ENCODE measurements around the gene PCCA. TPM values are rescaled to one million over a fixed set of nuclear protein-coding genes. Genes with fewer than 3 reads are reported as not detected.

The PCCA gene
- polyA plus RNA-seq, 1 experiment = 22.6 TPM

DNA sequence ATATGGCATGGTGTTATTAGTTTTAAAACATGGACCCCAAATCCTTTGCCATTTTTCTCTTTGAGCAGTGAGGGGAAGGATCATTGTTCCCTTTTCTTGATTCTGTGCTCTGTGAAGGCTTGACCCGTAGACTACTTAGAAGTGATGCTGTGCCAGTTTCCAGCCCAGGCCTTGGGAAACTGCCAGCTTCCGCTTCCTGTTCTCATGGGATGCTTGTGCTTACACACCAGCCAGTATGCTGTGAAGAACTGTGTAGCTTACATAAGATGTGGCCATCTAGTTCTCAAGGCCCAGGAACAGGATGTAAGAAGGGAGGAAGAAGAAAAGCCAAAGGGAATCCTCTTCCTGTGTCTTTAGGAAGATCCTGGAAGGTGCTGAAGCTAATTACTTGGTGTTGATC is 180.9 kb downstream of the PCCA start:
- no peak overlapping the region for H3K27ac ChIP-seq (ENCODE audit: low read depth, low read length)
- no peaks in the 10 kb centered on the region for H3K27me3 ChIP-seq (ENCODE audit: control insufficient read depth, insufficient read depth, low read length)
- POLR2A ChIA-PET = interaction anchor here (0.6 kb wide), 1 partner anchor 528 kb away, joined by 3 read pairs; no protein-coding TSS in a partner anchor
- CTCF ChIA-PET = interaction anchor here (2.1 kb wide), 1 partner anchor 245 kb away, joined by 5 read pairs; no protein-coding TSS in a partner anchor
- no peak overlapping the region for H3K4me3 ChIP-seq (ENCODE audit: low read depth, low read length)
- DNase-seq (ENCODE audit: low read depth, low spot score) = peak; percentile 34
- H3K9me3 ChIP-seq (ENCODE audit: control insufficient read depth, insufficient read depth, low read length) = no peaks in the 10 kb centered on the region
- TF ChIP-seq CTCF (IDR thresholded peaks at IDR 0.05; ENCODE audit: low read depth, low read length) = no peak

DNA sequence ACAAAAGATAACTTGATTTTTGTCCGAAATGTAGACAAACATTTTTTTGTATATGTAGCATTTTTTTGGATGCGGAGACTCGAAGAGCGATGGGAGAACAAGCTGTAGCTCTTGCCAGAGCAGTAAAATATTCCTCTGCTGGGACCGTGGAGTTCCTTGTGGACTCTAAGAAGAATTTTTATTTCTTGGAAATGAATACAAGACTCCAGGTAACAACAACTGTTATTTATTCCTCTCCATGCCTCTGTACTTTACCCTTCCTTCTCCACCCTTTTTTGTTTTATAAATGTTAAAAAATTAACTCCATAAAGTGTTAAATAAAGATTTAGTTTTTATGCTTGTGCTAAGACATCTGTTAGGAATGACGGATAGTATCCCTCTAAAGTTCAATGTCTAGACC is 184.2 kb downstream of the PCCA start:
- CTCF ChIA-PET = no interaction called here

DNA sequence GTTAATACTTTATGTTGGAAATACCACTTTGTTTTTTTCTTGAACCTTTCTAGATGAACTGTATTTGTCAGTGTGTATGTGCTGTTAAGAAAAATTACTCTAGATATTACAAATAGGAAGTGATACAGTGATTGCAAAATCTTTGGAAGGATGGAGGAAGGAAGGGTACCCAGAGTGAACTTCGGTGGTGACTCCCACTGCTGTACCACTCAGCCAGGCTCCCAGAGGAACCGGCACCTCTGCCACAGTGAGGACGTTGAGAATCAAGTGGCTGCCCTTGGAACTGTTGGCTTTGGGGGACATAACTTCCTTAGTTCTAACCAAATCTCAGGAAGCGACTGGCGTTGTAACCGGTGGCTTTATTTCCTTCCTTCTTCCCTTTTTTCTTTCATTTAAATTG is 184.7 kb downstream of the PCCA start:
- no peak for DNase-seq (ENCODE audit: low read depth, low spot score)
- POLR2A ChIA-PET = no interaction called here
- H3K27me3 ChIP-seq (ENCODE audit: control insufficient read depth, insufficient read depth, low read length) = no peaks in the 10 kb centered on the region
- no peak overlapping the region for H3K27ac ChIP-seq (ENCODE audit: low read depth, low read length)
- H3K4me3 ChIP-seq (ENCODE audit: low read depth, low read length) = no peak overlapping the region
- no peak for TF ChIP-seq CTCF (IDR thresholded peaks at IDR 0.05; ENCODE audit: low read depth, low read length)
- H3K9me3 ChIP-seq (ENCODE audit: control insufficient read depth, insufficient read depth, low read length) = no peaks in the 10 kb centered on the region
- CTCF ChIA-PET = no interaction called here

More for the DNA sequence above, 184.2 kb downstream of the PCCA start:
- POLR2A ChIA-PET = no interaction called here
- H3K4me3 ChIP-seq (ENCODE audit: low read depth, low read length) = no peak overlapping the region
- no peaks in the 10 kb centered on the region for H3K27me3 ChIP-seq (ENCODE audit: control insufficient read depth, insufficient read depth, low read length)
- TF ChIP-seq CTCF (IDR thresholded peaks at IDR 0.05; ENCODE audit: low read depth, low read length) = no peak
- H3K27ac ChIP-seq (ENCODE audit: low read depth, low read length) = no peak overlapping the region
- DNase-seq (ENCODE audit: low read depth, low spot score) = no peak
- no peaks in the 10 kb centered on the region for H3K9me3 ChIP-seq (ENCODE audit: control insufficient read depth, insufficient read depth, low read length)

GRCh38 chr13:100274942-100275506 is 186.1 kb downstream of the PCCA start:
- no peak for TF ChIP-seq CTCF (IDR thresholded peaks at IDR 0.05; ENCODE audit: low read depth, low read length)
- Histone ChIP-seq H3K27ac (ENCODE audit: low read depth, low read length) (no peak overlapping the region), H3K9me3 (ENCODE audit: control insufficient read depth, insufficient read depth, low read length) (no peaks in the 10 kb centered on the region), H3K27me3 (ENCODE audit: control insufficient read depth, insufficient read depth, low read length) (no peaks in the 10 kb centered on the region), H3K4me3 (ENCODE audit: low read depth, low read length) (no peak overlapping the region)
- ChIA-PET CTCF (no interaction called here), POLR2A (no interaction called here)
- no peak for DNase-seq (ENCODE audit: low read depth, low spot score)

DNA sequence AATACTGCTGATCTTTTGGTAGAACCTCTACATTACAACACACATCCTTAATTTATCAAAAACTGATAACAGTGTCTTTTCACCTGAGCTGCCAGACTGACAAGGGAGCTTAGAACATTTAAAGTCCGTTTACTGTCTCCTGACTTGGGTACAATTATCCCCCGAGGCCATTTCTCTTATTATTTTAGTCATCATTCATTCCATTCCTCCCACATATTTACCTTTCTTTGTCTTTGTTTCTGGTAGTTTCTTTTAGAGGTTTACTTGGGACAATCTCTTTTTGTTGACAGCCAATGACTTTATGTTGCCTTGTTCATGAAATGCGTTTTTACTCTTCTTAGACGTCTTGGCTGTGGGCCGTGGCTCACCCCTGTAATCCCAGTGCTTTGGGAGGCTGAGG is 186.9 kb downstream of the PCCA start:
- ChIA-PET POLR2A (no interaction called here), CTCF (no interaction called here)
- no peak for DNase-seq (ENCODE audit: low read depth, low spot score)
- Histone ChIP-seq H3K4me3 (ENCODE audit: low read depth, low read length) (no peak overlapping the region), H3K9me3 (ENCODE audit: control insufficient read depth, insufficient read depth, low read length) (no peaks in the 10 kb centered on the region), H3K27me3 (ENCODE audit: control insufficient read depth, insufficient read depth, low read length) (no peaks in the 10 kb centered on the region), H3K27ac (ENCODE audit: low read depth, low read length) (no peak overlapping the region)
- TF ChIP-seq CTCF (IDR thresholded peaks at IDR 0.05; ENCODE audit: low read depth, low read length) = no peak

Measured in AG04450 (cell line).